NCI-H524 treated with DMSO at 0.1 percent for 48 hours (cell line): ENCODE measurements around the gene GZMB.
"Not testable (repeated sequence)": the region's sequence is repeated elsewhere in the genome, so short reads cannot be mapped to it uniquely, and the experiment has no call there.

ENCODE experiments used
- DNase-seq: peaks from one replicate; lab custom pipeline; 2025; lab: John Stamatoyannopoulos, UW

GZMB gene, protein sequence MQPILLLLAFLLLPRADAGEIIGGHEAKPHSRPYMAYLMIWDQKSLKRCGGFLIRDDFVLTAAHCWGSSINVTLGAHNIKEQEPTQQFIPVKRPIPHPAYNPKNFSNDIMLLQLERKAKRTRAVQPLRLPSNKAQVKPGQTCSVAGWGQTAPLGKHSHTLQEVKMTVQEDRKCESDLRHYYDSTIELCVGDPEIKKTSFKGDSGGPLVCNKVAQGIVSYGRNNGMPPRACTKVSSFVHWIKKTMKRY

DNA sequence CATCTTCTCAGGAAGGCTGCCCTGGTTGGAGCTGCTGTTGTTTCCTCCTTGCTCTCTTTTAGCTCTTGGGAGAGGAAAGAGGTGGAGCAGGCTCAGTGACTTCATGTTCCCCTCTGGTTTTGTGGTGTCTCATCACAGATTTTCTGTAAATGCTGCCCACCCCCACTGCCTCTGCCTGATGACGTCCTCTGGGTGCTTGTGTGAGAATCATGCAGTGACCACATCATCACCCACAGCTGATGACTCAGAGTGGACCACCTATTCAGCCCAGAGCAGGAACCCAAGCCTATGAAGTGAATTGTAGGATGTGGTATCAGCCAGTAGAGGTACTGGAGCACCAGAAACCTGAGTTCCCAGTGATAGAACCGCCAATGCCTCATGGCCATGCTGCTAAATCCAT, at the start of gene GZMB:
Gene GZMB (minus strand): TSS at position 33 of the 400 bp plus-strand sequence. CDS start 30 bp downstream, at position 3.
- DNase-seq, result no peak

DNA sequence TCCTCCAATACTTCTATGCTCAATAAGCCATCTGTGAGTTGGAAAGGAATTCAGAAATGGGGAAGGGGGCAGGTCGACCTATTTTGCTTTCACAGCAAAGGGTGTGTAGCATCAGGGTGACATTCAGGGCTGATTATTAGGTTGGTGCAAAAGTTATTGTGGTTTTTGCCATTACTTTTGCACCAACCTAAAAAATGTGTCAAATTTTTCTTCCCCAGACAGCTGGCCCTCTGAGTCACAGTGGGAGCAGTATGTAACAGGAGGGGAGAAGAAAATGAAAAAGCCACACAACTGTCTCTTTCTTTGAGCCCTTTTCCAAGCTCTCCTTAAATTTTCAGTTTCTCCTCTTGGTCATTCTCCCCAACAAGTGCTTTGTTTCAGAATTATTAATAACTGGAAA, 47.1 kb upstream of the GZMB start:
- no peak for DNase-seq

DNA sequence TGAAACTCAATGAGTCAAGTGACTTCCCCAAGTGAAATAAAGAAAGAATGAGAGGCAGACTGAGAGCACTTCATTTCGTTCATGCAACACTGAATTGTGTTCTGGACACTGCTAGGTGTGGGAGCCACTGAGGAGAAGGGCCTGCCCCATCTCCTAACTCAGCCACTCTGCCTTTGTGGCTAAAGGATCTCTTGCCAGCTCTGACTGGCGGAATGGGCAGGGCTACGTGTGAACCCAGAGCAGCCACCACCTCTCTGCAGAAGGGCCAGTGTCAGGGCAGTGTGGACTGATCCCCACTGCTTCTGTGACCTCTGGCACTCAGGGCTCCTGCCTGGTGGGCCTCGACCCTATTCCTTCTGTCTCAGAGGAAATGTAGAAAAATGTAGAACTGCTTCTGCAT, 46.5 kb upstream of the GZMB start:
- DNase-seq, result no peak

DNA sequence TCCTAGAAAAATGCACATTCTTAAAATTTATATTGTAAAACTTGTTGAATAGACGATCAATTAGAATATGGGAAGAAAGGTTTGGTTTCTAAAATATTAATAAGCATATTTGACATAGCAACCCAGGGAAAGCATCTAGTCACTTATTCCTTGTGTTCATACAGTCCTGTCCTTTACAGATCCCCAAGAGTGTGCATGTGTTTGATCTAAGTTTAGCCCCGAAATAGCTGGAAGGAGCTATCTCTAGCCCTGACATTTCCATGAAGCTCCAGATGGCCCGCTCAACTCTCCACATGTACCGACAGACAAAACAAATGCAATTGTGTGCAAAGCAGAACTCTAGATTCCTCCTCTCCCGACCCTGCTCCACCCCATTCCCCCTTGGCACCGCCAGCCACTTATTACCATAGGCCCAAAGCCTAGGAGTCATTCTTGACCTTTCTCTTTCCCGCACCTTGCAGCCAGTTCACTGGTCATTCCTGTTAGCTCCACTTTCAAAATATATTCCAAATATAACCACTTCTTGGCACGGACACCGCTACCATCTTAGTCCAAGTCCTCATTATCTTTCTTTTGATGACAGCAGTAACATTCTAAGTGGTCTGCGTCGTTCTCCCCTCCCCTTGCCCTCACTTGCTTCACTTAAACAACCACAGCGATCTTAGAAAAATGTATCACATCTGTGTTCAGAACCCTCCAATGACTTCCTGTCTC, 45.4 kb upstream of the GZMB start:
- no peak for DNase-seq

DNA sequence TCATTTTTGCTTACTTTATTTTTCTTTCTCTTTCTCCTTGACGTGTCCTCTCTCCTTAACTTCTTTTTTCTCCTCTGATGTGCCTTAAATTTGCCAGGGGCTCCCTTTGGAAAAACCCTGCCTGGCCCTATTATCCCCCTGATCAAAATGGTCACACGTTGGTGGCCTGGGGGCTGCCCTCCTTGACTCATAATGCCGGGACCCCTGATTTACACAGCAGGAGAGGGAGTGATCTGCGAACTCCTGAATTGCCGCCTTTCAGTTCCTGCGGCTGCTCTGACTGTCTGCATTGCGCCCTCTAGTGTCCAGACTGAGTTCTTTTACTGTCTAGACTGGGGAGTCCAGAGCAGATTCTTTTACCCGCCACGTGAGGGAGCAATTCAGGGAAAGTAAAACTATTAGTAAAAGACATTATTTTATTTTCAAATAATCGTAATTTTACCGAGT, 44.8 kb upstream of the GZMB start:
- DNase-seq, result peak; percentile 86

DNA sequence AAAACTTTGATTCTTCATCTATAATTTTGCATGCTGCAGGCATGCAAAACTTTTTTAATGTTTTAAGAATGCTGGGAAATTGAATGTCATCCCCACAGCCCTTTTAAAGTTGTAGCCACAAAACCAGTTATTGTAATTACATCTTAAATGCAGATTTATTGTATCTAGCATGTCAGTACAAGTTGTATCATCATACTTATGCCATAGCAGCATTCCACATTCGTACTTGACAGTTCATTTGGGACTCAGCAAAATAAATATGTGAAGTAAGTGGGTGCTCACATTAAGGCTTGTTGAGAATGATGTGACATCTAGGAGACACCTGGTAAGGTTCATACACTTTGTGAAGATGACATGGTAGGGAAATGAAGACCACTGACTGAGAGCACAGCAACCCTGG, 44.0 kb upstream of the GZMB start:
- no peak for DNase-seq

DNA sequence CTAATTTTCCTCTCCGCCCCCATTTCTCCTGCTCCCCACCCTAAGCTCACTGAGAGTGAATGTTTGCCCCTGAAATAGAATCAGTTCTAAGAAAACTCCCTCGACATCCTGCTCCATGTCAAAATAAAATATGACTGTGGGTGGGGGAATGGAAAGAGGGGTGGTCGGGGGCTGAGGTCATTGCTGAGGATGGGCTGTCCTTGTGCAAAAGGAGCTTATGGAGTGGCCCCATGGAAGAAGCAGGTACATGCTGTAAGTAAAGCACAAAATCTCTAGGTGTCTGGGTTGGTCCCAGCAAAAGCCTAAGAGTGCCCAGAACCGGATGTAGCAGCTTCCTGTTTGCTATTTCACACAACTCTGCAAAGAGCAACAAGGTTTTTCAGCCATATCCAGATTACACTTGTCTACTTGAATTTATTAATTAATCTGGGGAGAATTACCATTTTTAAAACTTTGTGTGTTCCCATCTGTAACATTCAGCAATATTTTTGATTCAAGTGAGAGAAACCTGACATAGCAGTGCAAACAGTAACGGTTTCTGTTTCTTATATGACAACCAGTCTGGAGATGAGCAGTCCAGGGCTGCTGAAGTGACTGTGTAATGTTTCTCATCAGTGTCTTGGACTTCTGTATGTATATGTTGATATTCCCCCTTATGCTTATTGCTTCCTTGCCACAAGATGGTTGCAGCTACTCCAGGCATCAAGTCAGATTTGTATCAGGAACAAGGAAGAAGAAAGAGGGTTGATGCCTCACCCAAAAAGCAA, 40.4 kb upstream of the GZMB start:
- no peak for DNase-seq

DNA sequence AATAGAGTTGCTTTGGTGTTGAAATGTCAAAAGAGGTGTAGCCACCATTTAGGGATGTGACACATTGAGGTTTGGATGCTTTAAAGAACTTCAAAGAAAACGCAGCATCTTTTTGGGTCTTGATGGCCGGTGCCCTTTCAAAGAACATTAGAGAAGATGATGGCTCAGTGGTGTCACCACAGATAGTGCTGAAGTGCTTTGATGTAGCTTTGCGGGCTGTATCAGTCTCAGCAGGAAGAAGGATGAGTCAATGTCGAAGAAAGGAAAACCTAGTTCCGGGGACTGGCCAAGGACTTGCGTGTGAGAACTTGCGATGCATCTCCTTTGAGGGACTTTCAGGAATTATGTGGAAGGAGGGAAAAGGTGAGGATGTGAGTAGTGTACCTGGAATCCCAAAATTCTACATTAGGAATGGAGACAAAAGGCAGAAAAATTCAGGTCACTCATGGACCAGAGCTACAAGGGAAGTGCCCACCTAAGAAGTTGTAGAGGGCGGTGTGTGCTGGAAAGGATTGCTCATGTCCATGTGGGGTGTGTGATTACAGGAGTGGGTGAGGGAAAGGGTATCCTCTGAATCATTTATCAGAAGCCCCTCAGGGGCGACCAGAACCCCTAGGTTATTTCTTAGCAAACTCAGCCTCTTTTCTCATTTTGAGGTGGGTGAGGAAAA, 39.7 kb upstream of the GZMB start:
- no peak for DNase-seq

DNA sequence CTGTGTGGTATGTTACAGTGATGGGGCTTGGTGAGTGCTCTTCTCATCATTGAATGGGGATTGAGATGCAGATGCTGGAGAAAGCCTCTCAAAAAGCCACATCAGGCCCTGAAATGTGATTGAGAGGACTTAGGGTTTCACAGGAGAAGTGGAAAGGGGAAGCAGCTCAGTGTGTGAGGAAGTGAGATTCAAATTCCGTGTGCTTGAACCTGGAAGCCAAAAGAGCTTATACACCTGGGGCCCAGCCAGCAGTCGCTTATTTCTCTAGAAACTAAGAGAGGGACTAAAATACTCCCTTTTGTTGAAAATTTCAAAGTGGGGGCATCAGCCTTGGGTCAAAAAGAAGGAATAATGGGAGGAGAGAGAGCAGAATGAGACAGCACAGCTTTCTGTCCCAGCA, 39.1 kb upstream of the GZMB start:
- DNase-seq, result no peak

DNA sequence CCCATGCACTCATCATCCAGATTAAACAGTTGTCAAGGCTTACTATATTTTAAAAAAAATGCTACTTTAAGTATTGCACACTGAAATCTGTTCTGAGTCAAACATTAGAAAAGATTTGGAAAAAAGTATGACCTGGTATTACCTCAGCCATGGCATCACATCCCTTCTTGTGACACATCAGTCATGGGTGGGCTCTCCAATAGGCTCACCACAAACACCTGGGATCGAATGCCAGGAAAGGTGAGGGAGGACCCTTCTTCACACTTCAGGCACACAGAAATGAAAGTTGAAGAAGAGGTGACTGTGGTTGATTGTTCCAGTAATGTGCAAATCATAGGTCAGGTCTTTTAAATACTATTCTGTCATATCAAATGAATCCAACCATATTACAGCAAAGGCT, 36.6 kb upstream of the GZMB start:
- no peak for DNase-seq

DNA sequence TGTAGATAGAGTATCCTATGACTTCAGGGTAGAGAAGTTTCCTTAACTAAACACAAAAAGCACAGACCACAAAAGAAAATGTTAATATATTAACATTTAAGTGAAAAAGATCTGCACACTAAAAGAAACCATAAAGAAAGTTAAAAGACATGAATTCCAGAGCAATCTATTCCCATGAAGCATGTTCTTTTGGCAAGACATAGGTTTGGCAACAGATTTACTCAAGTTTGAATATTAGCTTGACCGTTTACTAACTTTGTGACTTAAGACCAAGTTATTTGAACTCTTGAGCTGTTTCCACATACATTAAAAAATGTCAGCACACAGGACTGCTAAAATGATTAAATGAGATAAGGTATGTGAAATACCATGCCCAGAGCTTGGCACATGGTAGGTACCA, 35.7 kb upstream of the GZMB start:
- no peak for DNase-seq

DNA sequence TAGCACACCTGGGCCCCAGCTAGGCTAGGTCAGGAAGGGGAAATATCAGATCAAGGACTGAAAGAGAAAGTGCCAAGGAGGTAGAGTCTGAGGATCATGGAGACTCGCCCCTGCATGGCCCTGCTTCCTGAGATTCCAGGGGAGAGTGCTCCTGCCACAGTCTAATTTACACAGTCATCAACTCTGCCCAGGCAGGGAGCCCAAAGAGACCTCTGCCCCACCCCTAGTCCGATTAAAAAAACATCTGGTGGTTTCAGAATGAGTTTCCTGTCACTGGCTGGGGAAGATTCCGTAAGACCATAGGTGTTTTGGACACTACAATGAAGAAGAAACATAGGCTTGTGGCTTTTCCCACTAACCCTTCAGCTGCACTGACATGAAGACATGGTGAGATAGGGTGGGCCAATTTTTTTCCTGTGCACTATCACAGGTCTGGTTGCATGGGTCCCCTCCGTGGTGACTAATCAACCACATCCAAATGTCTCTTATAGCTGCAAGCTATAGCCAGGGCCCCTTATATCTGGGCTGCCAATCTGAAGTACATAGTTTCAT, 31.5 kb upstream of the GZMB start:
- DNase-seq, result no peak

DNA sequence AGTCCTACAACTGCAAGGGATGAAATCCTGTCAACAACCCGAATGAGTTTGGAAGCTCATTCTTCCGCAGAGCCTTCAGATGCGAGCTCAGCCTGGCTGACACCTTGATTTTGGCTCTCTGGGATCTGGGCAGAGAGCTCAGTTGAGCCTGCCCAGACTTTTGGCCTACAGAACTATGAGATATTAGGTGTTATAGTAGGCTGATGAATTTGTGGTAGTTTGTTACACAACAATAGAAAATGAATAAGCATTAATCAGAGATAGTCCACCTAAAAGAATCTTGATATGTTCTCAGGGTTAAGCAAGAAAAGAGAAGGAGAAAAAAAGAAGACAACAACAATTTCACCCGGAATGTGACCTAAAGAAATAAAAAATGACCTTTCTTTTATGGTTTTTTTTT, 30.4 kb upstream of the GZMB start:
- no peak for DNase-seq

DNA sequence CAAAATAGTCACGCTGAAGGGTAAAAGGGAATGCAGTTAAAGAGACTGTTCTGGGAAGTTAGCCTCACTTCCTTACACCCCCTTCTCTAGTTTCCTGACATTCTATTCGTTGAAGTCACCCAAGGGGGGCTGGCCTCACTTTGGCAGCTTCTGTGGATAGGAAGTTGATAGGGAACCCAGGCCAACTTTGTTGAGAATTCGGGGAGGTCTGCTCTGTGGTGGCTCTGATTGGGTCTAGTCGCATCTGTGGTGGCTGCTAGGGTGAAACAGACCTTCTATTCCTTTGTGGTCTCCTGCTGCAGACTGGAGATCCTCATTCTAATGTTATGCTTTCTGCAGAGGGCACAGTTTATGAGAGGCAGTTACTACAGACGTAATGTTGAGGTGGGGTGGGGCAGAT, 28.8 kb upstream of the GZMB start:
- DNase-seq, result no peak

DNA sequence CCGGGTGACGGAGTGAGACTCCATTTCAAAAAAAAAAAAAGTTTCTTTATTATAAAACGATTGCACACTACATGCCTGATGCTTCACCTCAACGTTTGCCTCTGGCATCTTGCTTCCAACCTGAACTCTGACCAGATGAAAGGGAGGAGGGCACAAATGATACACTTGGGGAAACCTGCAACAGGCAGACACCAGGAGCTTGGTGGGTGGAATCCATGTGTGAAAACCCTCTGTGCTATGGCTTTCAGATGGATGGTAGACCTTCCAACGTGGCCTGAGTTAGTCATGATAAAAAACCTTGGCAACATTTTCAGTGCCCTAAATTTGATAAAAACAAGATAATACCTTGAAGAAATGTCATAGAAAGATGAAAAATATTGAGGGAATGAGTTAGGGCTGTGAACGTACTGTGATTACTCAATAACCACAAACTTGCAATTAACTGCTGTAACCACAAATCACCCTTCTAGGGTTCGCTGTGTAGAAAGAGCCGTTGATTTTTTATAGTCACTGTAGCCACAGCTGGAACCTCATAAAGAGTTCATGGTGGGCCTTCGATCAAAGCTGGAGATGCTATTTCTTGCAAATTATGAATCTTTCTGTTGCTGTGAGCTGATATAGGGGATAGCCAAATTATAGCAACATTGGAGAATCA, 26.1 kb upstream of the GZMB start:
- DNase-seq, result no peak

DNA sequence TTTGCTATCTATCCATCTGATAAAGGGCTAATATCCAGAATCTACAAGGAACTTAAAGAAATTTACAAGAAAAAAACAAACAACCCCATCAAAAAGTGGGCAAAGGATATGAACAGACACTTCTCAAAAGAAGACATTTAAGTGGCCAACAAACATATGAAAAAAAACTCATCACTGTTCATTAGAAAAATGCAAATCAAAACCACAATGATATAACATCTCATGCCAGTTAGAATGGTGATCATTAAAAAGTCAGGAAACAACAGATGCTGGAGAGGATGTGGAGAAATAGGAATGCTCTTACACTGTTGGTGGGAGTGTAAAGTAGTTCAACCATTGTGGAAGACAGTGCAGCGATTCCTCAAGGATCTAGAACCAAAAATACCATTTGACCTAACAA, 14.4 kb upstream of the GZMB start:
- not testable (repeated sequence) for DNase-seq

DNA sequence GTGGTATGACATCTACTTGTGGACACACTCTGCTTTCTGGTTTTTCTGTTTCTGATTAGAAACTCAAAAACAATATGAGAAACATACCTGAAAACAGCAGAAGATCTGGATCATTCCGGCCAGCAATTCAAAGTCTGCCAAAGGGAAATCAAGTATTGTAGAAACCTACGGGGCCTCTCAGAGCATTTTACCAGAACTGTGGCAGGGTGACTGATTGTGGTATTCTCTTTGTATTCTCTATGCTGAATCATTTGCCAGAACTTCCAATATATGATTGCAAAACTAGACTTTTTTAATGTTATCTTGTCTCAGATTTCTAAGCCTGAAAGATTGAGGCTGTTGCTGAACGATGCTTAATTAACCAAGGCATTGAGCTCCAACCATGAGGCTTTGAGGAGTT, 5.9 kb upstream of the GZMB start:
- DNase-seq, result no peak

DNA sequence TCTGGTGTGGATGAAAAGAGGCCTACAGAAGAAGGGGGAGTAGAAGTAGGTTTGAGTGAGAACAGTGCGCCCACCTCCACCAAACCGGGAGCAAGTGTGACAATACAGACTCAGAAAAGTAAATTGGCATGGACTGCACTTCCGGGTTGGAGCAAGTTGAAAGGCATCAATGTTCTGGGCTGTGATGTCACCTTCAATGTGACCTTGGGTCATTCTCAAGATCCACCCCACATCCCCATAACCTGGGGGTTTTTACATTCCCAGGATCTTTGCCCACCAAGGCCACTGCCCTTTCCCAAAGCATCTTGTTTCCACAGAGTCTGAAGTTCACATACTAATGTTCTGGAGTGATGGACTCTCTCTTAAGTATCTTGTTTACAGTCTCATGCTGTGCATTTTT, 5.3 kb upstream of the GZMB start:
- DNase-seq, result no peak

DNA sequence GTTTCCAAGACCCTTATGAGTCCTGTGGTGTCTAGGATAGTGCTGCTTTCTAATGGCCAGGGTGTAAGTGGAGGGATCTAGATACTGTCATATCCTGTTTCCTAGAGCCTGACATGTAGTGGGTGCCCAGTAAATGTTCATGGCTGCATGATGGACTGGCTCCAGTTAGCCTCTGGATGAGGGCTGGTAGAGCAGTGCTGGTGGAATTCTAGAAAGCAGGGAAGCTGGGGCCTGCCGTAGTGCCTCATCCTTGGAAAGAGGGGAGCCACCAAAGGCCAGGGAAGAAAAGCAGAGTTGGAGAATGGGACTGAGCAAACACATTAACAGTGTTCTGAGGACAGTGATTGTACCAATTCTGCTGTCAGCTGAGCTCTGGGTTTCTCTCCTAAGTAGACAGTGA, 637 bp downstream of the GZMB start:
- DNase-seq, result no peak

DNA sequence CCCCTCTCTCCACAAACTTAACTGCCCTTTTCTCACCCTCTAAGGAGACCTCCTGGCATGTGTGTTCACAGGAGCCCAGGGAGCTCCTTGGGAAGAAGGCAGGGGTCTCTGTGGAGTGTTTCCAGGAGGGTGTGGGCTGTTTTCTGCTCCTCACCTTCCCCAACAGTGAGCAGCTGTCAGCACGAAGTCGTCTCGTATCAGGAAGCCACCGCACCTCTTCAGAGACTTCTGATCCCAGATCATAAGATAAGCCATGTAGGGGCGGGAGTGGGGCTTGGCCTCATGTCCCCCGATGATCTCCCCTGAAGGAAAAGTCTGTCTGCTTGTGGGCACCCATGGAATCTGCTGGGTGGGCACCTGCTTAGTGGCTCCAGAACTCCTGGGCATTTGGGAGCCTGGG, 1.2 kb downstream of the GZMB start:
- no peak for DNase-seq

DNA sequence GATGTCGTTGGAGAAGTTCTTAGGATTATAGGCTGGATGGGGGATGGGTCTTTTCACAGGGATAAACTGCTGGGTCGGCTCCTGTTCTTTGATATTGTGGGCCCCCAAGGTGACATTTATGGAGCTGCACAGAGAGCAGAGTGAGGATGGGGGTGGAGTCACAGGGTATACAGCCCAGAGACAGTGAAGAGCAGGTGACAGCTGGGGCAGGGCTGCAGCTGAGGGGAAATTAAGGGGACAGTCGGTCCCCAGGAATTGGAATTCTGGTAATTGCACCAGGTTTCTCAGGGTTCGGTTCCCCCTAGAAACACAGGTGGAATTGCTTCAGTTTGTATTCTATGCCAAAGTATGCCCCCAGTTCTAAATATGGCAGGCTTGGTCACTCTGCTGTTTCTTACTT, 1.7 kb downstream of the GZMB start:
- DNase-seq, result no peak
